SK-N-SH treated with all-trans-retinoic acid at 6 μM for 48 hours (cell line): ENCODE results near the gene PKD1.

Source experiments
- ATAC-seq: fragments of 200-7000 bp; cut with Tn5 transposase; 3 replicates; pipeline ENCODE4 v1.9.1; 2020; ENCODE audit warnings: mild to moderate bottlenecking, moderate library complexity
- ARNTL ChIP-seq: fragments of 450-650 bp; formaldehyde crosslinking; IDR thresholded peaks from 2 replicates; pipeline ENCODE4 v1.5.0; 2020; ENCODE audit warnings: low read depth, mild to moderate bottlenecking, moderate library complexity, borderline replicate concordance
- BACH2 ChIP-seq: fragments of 250-450 bp; sonication (Bioruptor Pico); IDR thresholded peaks from 2 replicates; pipeline ENCODE4 v1.9.0; 2021; ENCODE audit warnings: mild to moderate bottlenecking, borderline replicate concordance
- CSDC2 ChIP-seq: fragments of 250-450 bp; sonication (Bioruptor Pico); IDR thresholded peaks from 2 replicates; pipeline ENCODE4 v1.5.0; 2020; ENCODE audit warnings: mild to moderate bottlenecking, moderate library complexity
- ESRRG ChIP-seq: fragments of 250-450 bp; sonication (Bioruptor Pico); IDR thresholded peaks from 2 replicates; pipeline ENCODE4 v1.6.1; 2021; ENCODE audit warnings: mild to moderate bottlenecking
- GLIS3 ChIP-seq: fragments of 250-450 bp; sonication (Bioruptor Pico); IDR thresholded peaks from 2 replicates; pipeline ENCODE4 v1.5.0; 2020; ENCODE audit warnings: mild to moderate bottlenecking, moderate library complexity
- ISL1 ChIP-seq: fragments of 250-450 bp; sonication (Bioruptor Pico); IDR thresholded peaks from 2 replicates; pipeline ENCODE4 v2.1.2; 2022; ENCODE audit warnings: mild to moderate bottlenecking, moderate library complexity
- OSR1 ChIP-seq: fragments of 250-450 bp; sonication (Bioruptor Pico); IDR thresholded peaks from 2 replicates; pipeline ENCODE4 v1.8.0; 2022; ENCODE audit warnings: moderate library complexity, mild to moderate bottlenecking, inconsistent platforms
- PPARA ChIP-seq: fragments of 250-450 bp; sonication (Bioruptor Pico); IDR thresholded peaks from 2 replicates; pipeline ENCODE4 v1.5.0; 2020; ENCODE audit warnings: mild to moderate bottlenecking, borderline replicate concordance
- SNAI2 ChIP-seq: fragments of 250-450 bp; sonication (Bioruptor Pico); IDR thresholded peaks from 2 replicates; pipeline ENCODE4 v1.5.0; 2020; ENCODE audit warnings: mild to moderate bottlenecking, moderate library complexity
- TCF4 ChIP-seq: fragments of 250-450 bp; sonication (Bioruptor Pico); IDR thresholded peaks from 2 replicates; pipeline ENCODE4 v1.8.0; 2021; ENCODE audit warnings: mild to moderate bottlenecking, moderate library complexity, borderline replicate concordance
- TOX ChIP-seq: fragments of 250-450 bp; sonication (Bioruptor Pico); IDR thresholded peaks from 2 replicates; pipeline ENCODE4 v1.8.0; 2021; ENCODE audit warnings: mild to moderate bottlenecking, moderate library complexity, borderline replicate concordance
- TSHZ2 ChIP-seq: fragments of 250-450 bp; sonication (Bioruptor Pico); IDR thresholded peaks from 2 replicates; pipeline ENCODE4 v1.5.0; 2020; ENCODE audit warnings: mild to moderate bottlenecking, moderate library complexity
- ZC3H10 ChIP-seq: fragments of 250-450 bp; sonication (Bioruptor Pico); IDR thresholded peaks from 2 replicates; pipeline ENCODE4 v1.5.1; 2021; ENCODE audit warnings: mild to moderate bottlenecking, moderate library complexity
- ZFP3 ChIP-seq: fragments of 250-450 bp; sonication (Bioruptor Pico); IDR thresholded peaks from 2 replicates; pipeline ENCODE4 v1.5.0; 2020; ENCODE audit warnings: mild to moderate bottlenecking, moderate library complexity
- ZFP30 ChIP-seq: fragments of 450-650 bp; formaldehyde crosslinking; IDR thresholded peaks from 2 replicates; pipeline ENCODE4 v1.5.0; 2022; ENCODE audit warnings: mild to moderate bottlenecking, moderate library complexity
- ZNF565 ChIP-seq: fragments of 450-650 bp; formaldehyde crosslinking; conservative IDR thresholded peaks from 2 replicates; pipeline ENCODE4 v1.5.0; 2020; ENCODE audit warnings: low read depth, mild to moderate bottlenecking, moderate library complexity
- ZNF70 ChIP-seq: fragments of 450-650 bp; formaldehyde crosslinking; IDR thresholded peaks from 2 replicates; pipeline ENCODE4 v1.5.0; 2020; ENCODE audit warnings: mild to moderate bottlenecking, moderate library complexity
- TF ChIP-seq, protein P1 (sequence below): fragments of 250-450 bp; sonication (Bioruptor Pico); IDR thresholded peaks from 2 replicates; pipeline ENCODE4 v1.5.1; 2021; ENCODE audit warnings: mild to moderate bottlenecking, moderate library complexity
- TF ChIP-seq, protein P2 (sequence below): fragments of 250-450 bp; sonication (Bioruptor Pico); IDR thresholded peaks from 2 replicates; pipeline ENCODE4 v1.8.0; 2021; ENCODE audit warnings: low read depth, mild to moderate bottlenecking, moderate library complexity, borderline replicate concordance

The PKD1 gene

DNA sequence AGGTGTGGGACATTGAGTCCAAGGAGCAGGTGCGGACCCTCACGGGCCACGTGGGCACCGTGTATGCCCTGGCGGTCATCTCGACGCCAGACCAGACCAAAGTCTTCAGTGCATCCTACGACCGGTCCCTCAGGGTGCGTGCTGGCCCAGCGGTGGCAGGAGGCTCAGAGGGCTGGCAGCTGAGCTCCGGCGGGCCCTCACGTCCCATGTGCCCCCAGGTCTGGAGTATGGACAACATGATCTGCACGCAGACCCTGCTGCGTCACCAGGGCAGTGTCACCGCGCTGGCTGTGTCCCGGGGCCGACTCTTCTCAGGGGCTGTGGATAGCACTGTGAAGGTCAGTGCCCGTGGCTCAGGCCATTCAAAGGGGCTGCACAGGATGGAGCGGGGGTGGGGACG is 40.3 kb upstream of the PKD1 start:
- no peak for ATAC-seq
- TF ChIP-seq, protein P1, sequence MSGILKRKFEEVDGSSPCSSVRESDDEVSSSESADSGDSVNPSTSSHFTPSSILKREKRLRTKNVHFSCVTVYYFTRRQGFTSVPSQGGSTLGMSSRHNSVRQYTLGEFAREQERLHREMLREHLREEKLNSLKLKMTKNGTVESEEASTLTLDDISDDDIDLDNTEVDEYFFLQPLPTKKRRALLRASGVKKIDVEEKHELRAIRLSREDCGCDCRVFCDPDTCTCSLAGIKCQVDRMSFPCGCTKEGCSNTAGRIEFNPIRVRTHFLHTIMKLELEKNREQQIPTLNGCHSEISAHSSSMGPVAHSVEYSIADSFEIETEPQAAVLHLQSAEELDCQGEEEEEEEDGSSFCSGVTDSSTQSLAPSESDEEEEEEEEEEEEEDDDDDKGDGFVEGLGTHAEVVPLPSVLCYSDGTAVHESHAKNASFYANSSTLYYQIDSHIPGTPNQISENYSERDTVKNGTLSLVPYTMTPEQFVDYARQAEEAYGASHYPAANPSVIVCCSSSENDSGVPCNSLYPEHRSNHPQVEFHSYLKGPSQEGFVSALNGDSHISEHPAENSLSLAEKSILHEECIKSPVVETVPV (CRISPR knock-in tag): no peak
- TF ChIP-seq ZNF70 (CRISPR knock-in tag) (no peak), TSHZ2 (no peak), OSR1 (no peak), ESRRG (CRISPR knock-in tag) (no peak), ZC3H10 (CRISPR knock-in tag) (no peak), ZFP30 (CRISPR knock-in tag) (no peak), ZFP3 (CRISPR knock-in tag) (no peak), TOX (no peak), ARNTL (CRISPR knock-in tag) (no peak), PPARA (CRISPR knock-in tag) (no peak), GLIS3 (CRISPR knock-in tag) (no peak)
- TF ChIP-seq, all 23 proteins: peak for 0

DNA sequence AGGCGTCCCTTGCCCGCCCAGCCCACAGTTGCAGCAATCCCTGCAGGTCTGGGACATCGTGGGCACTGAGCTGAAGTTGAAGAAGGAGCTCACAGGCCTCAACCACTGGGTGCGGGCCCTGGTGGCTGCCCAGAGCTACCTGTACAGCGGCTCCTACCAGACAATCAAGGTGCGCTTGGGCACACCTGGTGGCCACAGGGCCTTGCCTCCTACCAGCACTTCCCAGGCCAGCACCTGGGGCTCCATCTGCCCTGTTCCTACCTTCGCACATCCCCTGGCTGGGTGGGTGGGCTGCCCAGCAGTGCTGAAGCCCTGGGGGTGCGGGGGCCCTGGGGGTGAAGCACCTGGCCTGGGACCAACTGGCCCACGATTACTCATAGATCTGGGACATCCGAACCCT is 39.8 kb upstream of the PKD1 start:
- no peak for ATAC-seq
- no peak for TF ChIP-seq ARNTL (CRISPR knock-in tag)
- TF ChIP-seq CSDC2 (CRISPR knock-in tag): no peak
- no peak for TF ChIP-seq ZNF70 (CRISPR knock-in tag)
- no peak for TF ChIP-seq TSHZ2
- TF ChIP-seq ISL1 (CRISPR knock-in tag): no peak
- TF ChIP-seq, all 23 proteins: peak for 0

DNA sequence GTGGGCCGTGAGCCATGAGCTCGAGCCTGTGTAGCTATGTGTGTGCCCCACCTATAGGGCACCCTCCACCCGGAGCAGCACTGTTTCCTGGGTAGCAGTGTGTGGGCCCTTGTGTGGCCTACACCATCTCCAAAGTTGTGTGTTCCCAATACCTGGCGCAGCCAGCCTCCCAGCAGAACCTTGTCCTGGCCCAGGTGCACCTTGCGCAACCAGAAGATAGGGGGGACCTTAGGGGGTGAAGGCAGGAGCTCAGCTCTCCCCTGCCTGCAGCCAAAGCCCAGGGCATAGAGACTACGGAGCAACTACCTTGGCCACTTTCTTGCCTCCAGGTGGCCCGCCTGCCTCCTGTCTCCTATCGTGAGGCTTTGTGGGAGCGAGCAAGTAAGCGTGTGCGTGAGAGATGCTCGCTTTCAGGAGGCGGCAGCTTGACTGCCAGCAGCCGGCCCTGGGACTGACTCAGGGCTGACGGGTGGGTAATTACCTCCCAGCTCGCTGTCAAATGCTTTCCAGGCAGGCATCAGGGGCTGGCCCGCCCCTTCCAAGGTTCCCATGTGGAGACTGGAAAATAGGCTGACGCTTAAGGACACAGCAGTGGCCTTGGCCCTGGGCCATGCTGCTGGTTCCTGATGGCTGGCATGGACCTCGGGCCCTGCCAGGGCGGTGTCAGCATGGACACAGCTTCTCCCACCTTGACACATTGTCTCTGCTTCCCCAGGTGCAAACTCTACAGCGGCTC is 38.9 kb upstream of the PKD1 start:
- no peak for TF ChIP-seq ZNF70 (CRISPR knock-in tag)
- no peak for TF ChIP-seq ZFP3 (CRISPR knock-in tag)
- TF ChIP-seq TCF4 (CRISPR knock-in tag): no peak
- TF ChIP-seq ZNF565: no peak
- no peak for TF ChIP-seq BACH2 (CRISPR knock-in tag)
- TF ChIP-seq, all 23 proteins: peak for 0

GRCh38 chr16:2173916-2174315 is 38.2 kb upstream of the PKD1 start:
- ATAC-seq: no peak
- TF ChIP-seq, protein P2, sequence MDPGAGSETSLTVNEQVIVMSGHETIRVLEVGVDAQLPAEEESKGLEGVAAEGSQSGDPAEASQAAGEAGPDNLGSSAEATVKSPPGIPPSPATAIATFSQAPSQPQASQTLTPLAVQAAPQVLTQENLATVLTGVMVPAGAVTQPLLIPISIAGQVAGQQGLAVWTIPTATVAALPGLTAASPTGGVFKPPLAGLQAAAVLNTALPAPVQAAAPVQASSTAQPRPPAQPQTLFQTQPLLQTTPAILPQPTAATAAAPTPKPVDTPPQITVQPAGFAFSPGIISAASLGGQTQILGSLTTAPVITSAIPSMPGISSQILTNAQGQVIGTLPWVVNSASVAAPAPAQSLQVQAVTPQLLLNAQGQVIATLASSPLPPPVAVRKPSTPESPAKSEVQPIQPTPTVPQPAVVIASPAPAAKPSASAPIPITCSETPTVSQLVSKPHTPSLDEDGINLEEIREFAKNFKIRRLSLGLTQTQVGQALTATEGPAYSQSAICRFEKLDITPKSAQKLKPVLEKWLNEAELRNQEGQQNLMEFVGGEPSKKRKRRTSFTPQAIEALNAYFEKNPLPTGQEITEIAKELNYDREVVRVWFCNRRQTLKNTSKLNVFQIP (CRISPR knock-in tag): no peak
- TF ChIP-seq SNAI2 (no peak), ARNTL (CRISPR knock-in tag) (no peak), CSDC2 (CRISPR knock-in tag) (no peak), TSHZ2 (no peak), ISL1 (CRISPR knock-in tag) (no peak), ZC3H10 (CRISPR knock-in tag) (no peak), ZNF70 (CRISPR knock-in tag) (no peak), ZFP30 (CRISPR knock-in tag) (no peak), BACH2 (CRISPR knock-in tag) (no peak), GLIS3 (CRISPR knock-in tag) (no peak), OSR1 (no peak)

More for the DNA sequence above, 38.9 kb upstream of the PKD1 start:
- no peak for ATAC-seq
